Suppressor macrophage (primary cell): ENCODE results near the gene RNASEH2C.

Source experiments
- DNase-seq, 4 experiments: peaks; one replicate each; pipeline ENCODE4 v3.0.0-alpha.2; 2020 to 2022

RNASEH2C gene

GRCh38 chr11:65680192-65680743 is 40.3 kb downstream of the RNASEH2C start:
- DNase-seq, result no peak

DNA sequence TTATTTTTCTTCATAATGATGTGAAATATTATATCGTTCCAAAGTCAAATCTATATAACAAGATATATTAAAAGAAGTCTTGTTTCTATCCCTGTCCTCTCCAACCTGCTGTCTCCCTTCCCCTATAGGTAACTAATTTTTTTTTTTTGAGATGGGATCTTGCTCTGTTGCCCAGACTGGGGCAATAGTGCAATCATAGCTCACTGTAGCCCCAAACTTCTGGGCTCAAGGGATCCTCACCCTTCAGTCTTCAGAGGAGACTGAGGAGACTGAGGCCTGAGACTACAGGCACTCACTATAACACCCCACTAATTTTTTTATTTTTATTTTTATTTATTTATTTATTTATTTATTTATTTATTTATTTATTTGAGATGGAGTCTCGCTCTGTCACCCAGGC is 47.6 kb downstream of the RNASEH2C start:
- DNase-seq, result no peak

- DNase-seq, result peak in 1 of 4 experiments; percentile 19
These were observed 48.3 kb downstream of the RNASEH2C start for GRCh38 chr11:65672180-65672860.
